K562 (cell line): ENCODE results near the gene SASH3. TPM values are rescaled to one million over a fixed set of nuclear protein-coding genes. Genes with fewer than 3 reads are reported as not detected.

Experiments
- ATAC-seq: fragments of 200-7000 bp; cut with Tn5 transposase; 3 replicates; pipeline ENCODE4 v1.9.1; 2020; ENCODE audit warnings: moderate library complexity
- BruUV-seq: library from RNA; stranded (reverse); fragments of 400-500 nt; replicated peaks from 2 replicates; lab custom pipeline; 2021; lab: Mats Ljungman, UMichigan
- CTCF ChIA-PET: fragments of 300-600 bp; formaldehyde crosslinking; extraction: SDS; loops from one replicate; lab custom pipeline; 2021; ENCODE audit warnings: low intra/inter-chr PET ratio; lab: Yijun Ruan, JAX
- POLR2A ChIA-PET: fragments of 300-600, 350-650 bp; sonication (Branson Sonifier 250); formaldehyde crosslinking; extraction: SDS; loops from one replicate; lab custom pipeline; 2021; ENCODE audit warnings: antibody characterized with exemption, inconsistent platforms; lab: Yijun Ruan, JAX
- DNase-seq, 4 experiments: peaks; one replicate each; pipeline versions ENCODE4 v3.0.0 to v3.0.0-alpha.2; 2011 to 2018; ENCODE audit warnings: low spot score in 3 of 4, mixed read lengths in 3 of 4; ENCODE audit errors: extremely low read depth in 1 of 4
- FAIRE-seq: peaks from 2 replicates; lab custom pipeline; 2011; peaks lifted over from hg19 to GRCh38; lab: Jason Lieb, UNC
- H2AFZ ChIP-seq: 2 replicates; pipeline ENCODE4 v1.6.0; 2011; ENCODE audit warnings: low read depth, low read length, control low read depth, inconsistent platforms
- H3K27ac ChIP-seq: fragments of 200-600 bp; 3 replicates; pipeline ENCODE4 v1.8.0; 2011; ENCODE audit warnings: low read depth, mild to moderate bottlenecking, control low read depth, inconsistent platforms, low read length, moderate library complexity, mixed read lengths; ENCODE audit errors: extremely low read depth
- H3K27me3 ChIP-seq, 2 experiments: fragments of 300-600 bp in 1 of 2; 2 replicates in 1 of 2; 3 replicates in 1 of 2; pipeline versions ENCODE4 v1.6.0 to v1.8.0; 2011; ENCODE audit warnings: inconsistent platforms in 2 of 2, low read length in 2 of 2, mild to moderate bottlenecking in 1 of 2, mixed read lengths in 1 of 2, moderate library complexity in 1 of 2; ENCODE audit not compliant: control insufficient read depth in 2 of 2, insufficient read depth in 2 of 2
- H3K36me3 ChIP-seq: fragments of 300-600 bp; 3 replicates; pipeline ENCODE4 v1.8.0; 2011; ENCODE audit warnings: mild to moderate bottlenecking, low read length, inconsistent platforms; ENCODE audit not compliant: control insufficient read depth, insufficient read depth
- H3K4me1 ChIP-seq, 2 experiments: fragments of 200-600 bp in 1 of 2; replicated peaks in 1 of 2; 2 replicates in 1 of 2; 3 replicates in 1 of 2; pipeline versions ENCODE4 v1.5.1 to v1.8.0; 2011; ENCODE audit warnings: inconsistent platforms in 2 of 2, low read length in 2 of 2, mild to moderate bottlenecking in 1 of 2, mixed read lengths in 1 of 2, moderate library complexity in 1 of 2; ENCODE audit not compliant: control insufficient read depth in 2 of 2, insufficient read depth in 2 of 2
- H3K4me2 ChIP-seq: 2 replicates; pipeline ENCODE4 v1.6.1; 2011; ENCODE audit warnings: low read length, control low read depth, inconsistent platforms, mixed read lengths; ENCODE audit not compliant: insufficient read depth
- H3K4me3 ChIP-seq: fragments of 200-600 bp; sonication (generic), shearing (Covaris generic); 2 replicates; pipeline ENCODE4 v1.5.1; 2016; ENCODE audit warnings: control low read depth, inconsistent platforms
- H3K79me2 ChIP-seq: fragments of 200-600 bp; 3 replicates; pipeline ENCODE4 v1.8.0; 2011; ENCODE audit warnings: low read length, inconsistent platforms; ENCODE audit not compliant: control insufficient read depth, insufficient read depth
- H3K9ac ChIP-seq, 2 experiments: 2 replicates each; pipeline versions ENCODE4 v1.6.0 to v1.6.1; 2011; ENCODE audit warnings: low read depth in 2 of 2, low read length in 2 of 2, control low read depth in 1 of 2, inconsistent platforms in 1 of 2, mild to moderate bottlenecking in 1 of 2, mixed read lengths in 1 of 2; ENCODE audit not compliant: insufficient read depth in 1 of 2
- H3K9me1 ChIP-seq: one replicate; pipeline ENCODE4 v1.6.0; 2011; ENCODE audit warnings: inconsistent platforms, mild to moderate bottlenecking, low read length, moderate library complexity; ENCODE audit not compliant: control insufficient read depth, insufficient read depth
- H3K9me3 ChIP-seq: replicated peaks from 2 replicates; pipeline ENCODE4 v1.5.1; 2011; ENCODE audit warnings: low read depth, low read length, inconsistent platforms; ENCODE audit not compliant: control insufficient read depth, insufficient read depth
- H4K20me1 ChIP-seq: replicated peaks from 2 replicates; pipeline ENCODE4 v1.6.1; 2011; ENCODE audit warnings: low read length, inconsistent platforms, mixed read lengths; ENCODE audit not compliant: control insufficient read depth, insufficient read depth
- PTRF ChIP-seq: fragments of 450-650 bp; IDR thresholded peaks from 2 replicates; pipeline ENCODE4 v1.6.1; 2016; ENCODE audit warnings: mild to moderate bottlenecking, missing genetic modification characterization, missing compliant biosample characterization
- SUPT5H ChIP-seq: fragments of 450-650 bp; IDR thresholded peaks from 2 replicates; pipeline ENCODE4 v1.6.1; 2016
- WGBS: fragments of 100-300 bp; shearing (Covaris generic); methylation state at CpG from one replicate; pipeline ENCODE4 v1.1.6; 2016; ENCODE audit warnings: low coverage, mixed read lengths; ENCODE audit not compliant: insufficient coverage; ENCODE audit errors: missing lambda C conversion rate; 5-methylcytosine and 5-hydroxymethylcytosine counted together
- in situ Hi-C: fragments of 300-500 bp; cut with MboI; formaldehyde crosslinking; loops from 4 replicates; pipeline ENCODE4 v1.15.0; 2018; ENCODE audit warnings: inconsistent platforms, mixed read lengths
- intact Hi-C: fragments of 100-400 bp; cut with micrococcal nuclease; formaldehyde crosslinking; loops from 2 replicates; pipeline ENCODE4 v1.14.2; 2022
- polyA plus RNA-seq, 8 experiments: library from polyadenylated mRNA; depleted of rRNA in 4 of 8; stranded (reverse) in 5 of 8; unstranded in 3 of 8; fragments of >200 nt; fragmentation: Nextera tagmentation in 2 of 8; fragmentation: Illumina TruSeq in 1 of 8; extraction: Ambion mirVana in 2 of 8; extraction: Trizol in 1 of 8; gene quantifications; 2 replicates each; pipeline versions ENCODE4 v1.2.1 to v1.2.3, GENCODE V29; 2011 to 2014; ENCODE audit warnings: inconsistent platforms in 1 of 8, missing spikeins in 1 of 8
- total RNA-seq, 7 experiments: library from RNA; depleted of rRNA in 6 of 7; stranded (reverse); fragments of >200 nt in 6 of 7; fragmentation: Illumina TruSeq in 2 of 7; extraction: Trizol in 2 of 7; gene quantifications; 2 replicates each; pipeline versions ENCODE4 v1.2.1 to v1.2.3, GENCODE V29; 2011 to 2021; ENCODE audit warnings: low replicate concordance in 1 of 7

The SASH3 gene
- total and polyA plus RNA-seq, 9 of the 15 experiments (the other 6 are each of a cell fraction or from before 2014, with no cell fraction given): 0.03 to 0.72 (median 0.08) TPM

DNA sequence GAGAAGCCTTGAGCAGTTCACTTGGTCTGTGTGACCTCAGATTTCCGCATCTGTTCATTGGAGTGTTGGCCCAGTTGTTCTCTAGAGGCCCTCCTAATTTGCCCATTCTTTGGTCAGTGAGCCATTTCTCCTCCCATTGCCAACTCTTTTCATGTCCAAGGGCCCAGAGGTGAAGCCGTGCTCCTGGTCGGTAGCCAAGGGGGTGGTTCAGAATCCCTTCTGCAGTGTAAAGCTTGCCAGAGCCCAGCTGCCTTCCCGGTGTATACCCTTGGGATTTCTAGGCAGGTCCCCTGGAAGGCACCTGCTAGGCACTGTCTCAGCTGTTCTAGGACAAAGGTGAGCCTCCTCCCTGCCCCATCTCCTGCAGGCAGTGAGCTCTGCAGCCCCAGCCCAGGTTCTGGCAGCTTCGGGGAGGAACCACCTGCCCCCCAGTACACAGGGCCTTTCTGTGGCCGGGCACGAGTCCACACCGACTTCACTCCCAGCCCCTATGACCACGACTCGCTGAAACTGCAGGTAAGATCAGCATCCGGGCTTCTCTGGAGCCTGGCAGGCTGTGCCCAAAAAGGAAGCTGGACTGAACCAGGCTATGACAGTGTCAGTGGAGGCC is 12.3 kb downstream of the SASH3 start:
- POLR2A ChIA-PET: no interaction called here
- Histone ChIP-seq H3K4me3 (no peak overlapping the region), H4K20me1 (no peaks in the 10 kb centered on the region), H2AFZ (no peak overlapping the region), H3K27ac (no peak overlapping the region), H3K9me3 (no peaks in the 10 kb centered on the region), H3K36me3 (no peaks in the 10 kb centered on the region), H3K9me1 (no peaks in the 10 kb centered on the region), H3K4me2 (no peak overlapping the region), H3K27me3 (no peaks in the 10 kb centered on the region), H3K9ac (no peak overlapping the region), H3K79me2 (no peaks in the 10 kb centered on the region), H3K4me1 (peaks cover 0 to 5% of the 10 kb centered on the region in 2 experiments; a peak in 2 of 5 replicates)
- ATAC-seq (no peak), FAIRE-seq (no peak), DNase-seq (no peak)
- WGBS: 30% methylated on average over 10 of the region's 11 CpGs
- no peak for TF ChIP-seq PTRF (tag)
- CTCF ChIA-PET: no interaction called here
- in situ Hi-C loops: no loop called here
- intact Hi-C loops: no loop called here
- BruUV-seq: no TSS peak

DNA sequence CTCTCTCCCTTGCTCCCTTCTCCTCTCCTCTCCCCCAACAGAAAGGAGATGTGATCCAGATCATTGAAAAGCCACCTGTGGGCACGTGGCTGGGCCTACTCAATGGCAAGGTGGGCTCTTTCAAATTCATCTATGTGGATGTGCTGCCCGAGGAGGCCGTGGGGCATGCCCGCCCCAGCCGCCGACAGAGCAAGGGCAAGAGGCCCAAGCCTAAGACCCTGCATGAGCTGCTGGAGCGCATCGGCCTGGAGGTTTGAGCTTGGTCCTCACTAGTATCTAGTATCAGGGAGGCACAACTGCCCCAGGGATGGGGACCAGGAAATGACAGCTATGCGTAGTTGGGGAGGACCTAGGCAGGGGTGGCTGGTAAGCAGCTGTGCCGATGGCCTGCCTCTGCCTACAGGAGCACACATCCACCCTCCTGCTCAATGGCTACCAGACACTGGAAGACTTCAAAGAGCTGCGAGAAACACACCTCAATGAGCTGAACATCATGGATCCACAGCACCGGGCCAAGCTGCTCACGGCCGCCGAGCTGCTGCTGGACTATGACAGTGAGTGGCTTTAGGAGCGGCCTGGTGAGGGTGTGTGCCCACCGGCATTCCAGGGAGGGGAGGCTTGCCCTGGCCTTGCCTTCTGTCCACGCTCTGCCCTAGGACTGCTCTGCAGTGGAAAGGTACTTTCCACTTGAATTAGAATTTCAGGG is 13.0 kb downstream of the SASH3 start:
- no TSS peak for BruUV-seq
- no peak for TF ChIP-seq SUPT5H
- intact Hi-C loops (no loop called here), in situ Hi-C loops (no loop called here)
- H3K9me1 ChIP-seq: no peaks in the 10 kb centered on the region
- ATAC-seq (no peak), DNase-seq (no peak), FAIRE-seq (no peak)
- CTCF ChIA-PET: no interaction called here
- no peaks in the 10 kb centered on the region for H4K20me1 ChIP-seq
- H3K36me3 ChIP-seq: no peaks in the 10 kb centered on the region
- POLR2A ChIA-PET: no interaction called here
- no peaks in the 10 kb centered on the region for H3K9me3 ChIP-seq
- H3K4me2 ChIP-seq: no peak overlapping the region
- H3K27me3 ChIP-seq: no peaks in the 10 kb centered on the region
- no peaks in the 10 kb centered on the region for H3K79me2 ChIP-seq
- H2AFZ ChIP-seq: no peak overlapping the region
- no peak overlapping the region for H3K27ac ChIP-seq
- 61% methylated on average over 10 of the region's 18 CpGs for WGBS
- no peak overlapping the region for H3K4me3 ChIP-seq
- H3K4me1 ChIP-seq: peaks cover 0 to 5% of the 10 kb centered on the region in 2 experiments; a peak in 2 of 5 replicates
- H3K9ac ChIP-seq: no peak overlapping the region
